GM12878 (cell line): ENCODE measurements around the gene KCNQ1. TPM values are rescaled to one million over a fixed set of nuclear protein-coding genes. Genes with fewer than 3 reads are reported as not detected.

Experiments used
- CREM ChIP-seq: IDR thresholded peaks from 2 replicates; pipeline ENCODE4 v1.6.1; 2014; ENCODE audit warnings: antibody characterized with exemption, low read depth
- GATAD2B ChIP-seq: fragments of 450-650 bp; conservative IDR thresholded peaks from 2 replicates; pipeline ENCODE4 v1.6.1; 2017; ENCODE audit warnings: low read depth, mild to moderate bottlenecking, moderate library complexity
- MXI1 ChIP-seq: fragments of 150-350 bp; IDR thresholded peaks from 2 replicates; pipeline ENCODE4 v1.6.1; 2011; ENCODE audit warnings: low read depth, mild to moderate bottlenecking, inconsistent platforms, low read length, improper control_type of control experiment
- PAX8 ChIP-seq: fragments of 450-650 bp; IDR thresholded peaks from 2 replicates; pipeline ENCODE4 v1.6.1; 2017; ENCODE audit warnings: mild to moderate bottlenecking, moderate library complexity
- POU2F2 ChIP-seq: IDR thresholded peaks from 3 replicates; pipeline ENCODE4 v1.6.1; 2011; ENCODE audit warnings: low read depth, mild to moderate bottlenecking, low read length, borderline replicate concordance
- RELA ChIP-seq: fragments of 450-650 bp; IDR thresholded peaks from 2 replicates; pipeline ENCODE4 v1.8.0; 2014; ENCODE audit warnings: borderline replicate concordance; ENCODE audit not compliant: partially characterized antibody
- TBL1XR1 ChIP-seq: IDR thresholded peaks from 2 replicates; pipeline ENCODE4 v1.6.1; 2012; ENCODE audit warnings: low read depth, low read length, improper control_type of control experiment
- YY1 ChIP-seq: IDR thresholded peaks from 2 replicates; pipeline ENCODE4 v1.6.1; 2011; ENCODE audit warnings: low read depth, mild to moderate bottlenecking, low read length
- polyA plus RNA-seq, 11 experiments: library from polyadenylated mRNA; depleted of rRNA in 4 of 11; unstranded in 6 of 11; stranded (reverse) in 5 of 11; fragments of >200 nt; fragmentation: Nextera tagmentation in 4 of 11; fragmentation: Illumina TruSeq in 1 of 11; extraction: Ambion mirVana in 4 of 11; extraction: Trizol in 1 of 11; gene quantifications; 1 replicate in 1 of 11; 2 replicates in 10 of 11; pipeline versions ENCODE4 v1.2.1 to v1.2.3, GENCODE V29; 2011 to 2016; ENCODE audit warnings: inconsistent platforms in 2 of 11, missing spikeins in 2 of 11, low read depth in 1 of 11
- total RNA-seq, 4 experiments: library from RNA; depleted of rRNA in 3 of 4; stranded (reverse); fragments of >200 nt in 3 of 4; fragmentation: Illumina TruSeq in 1 of 4; extraction: Trizol in 1 of 4; gene quantifications; 2 replicates each; pipeline versions ENCODE4 v1.2.1 to v1.2.3, GENCODE V29; 2013 to 2021
- TF ChIP-seq, protein P1 (sequence below): fragments of 450-650 bp; IDR thresholded peaks from 2 replicates; pipeline ENCODE4 v1.6.1; 2016; ENCODE audit warnings: mild to moderate bottlenecking, moderate library complexity, borderline replicate concordance
- TF ChIP-seq, protein P2 (sequence below): fragments of 450-650 bp; IDR thresholded peaks from 2 replicates; pipeline ENCODE4 v1.6.1; 2018; ENCODE audit warnings: mild to moderate bottlenecking, low read depth, moderate library complexity; ENCODE audit not compliant: partially characterized antibody
- TF ChIP-seq, protein P3 (sequence below): fragments of 450-650 bp; IDR thresholded peaks from 2 replicates; pipeline ENCODE4 v1.6.1; 2016; ENCODE audit warnings: mild to moderate bottlenecking

Gene KCNQ1
- total and polyA plus RNA-seq, 10 of the 15 experiments (the other 5 are each of a cell fraction or from before 2014, with no cell fraction given) = 0.03 to 0.15 (median 0.12) TPM; not detected in 7

DNA sequence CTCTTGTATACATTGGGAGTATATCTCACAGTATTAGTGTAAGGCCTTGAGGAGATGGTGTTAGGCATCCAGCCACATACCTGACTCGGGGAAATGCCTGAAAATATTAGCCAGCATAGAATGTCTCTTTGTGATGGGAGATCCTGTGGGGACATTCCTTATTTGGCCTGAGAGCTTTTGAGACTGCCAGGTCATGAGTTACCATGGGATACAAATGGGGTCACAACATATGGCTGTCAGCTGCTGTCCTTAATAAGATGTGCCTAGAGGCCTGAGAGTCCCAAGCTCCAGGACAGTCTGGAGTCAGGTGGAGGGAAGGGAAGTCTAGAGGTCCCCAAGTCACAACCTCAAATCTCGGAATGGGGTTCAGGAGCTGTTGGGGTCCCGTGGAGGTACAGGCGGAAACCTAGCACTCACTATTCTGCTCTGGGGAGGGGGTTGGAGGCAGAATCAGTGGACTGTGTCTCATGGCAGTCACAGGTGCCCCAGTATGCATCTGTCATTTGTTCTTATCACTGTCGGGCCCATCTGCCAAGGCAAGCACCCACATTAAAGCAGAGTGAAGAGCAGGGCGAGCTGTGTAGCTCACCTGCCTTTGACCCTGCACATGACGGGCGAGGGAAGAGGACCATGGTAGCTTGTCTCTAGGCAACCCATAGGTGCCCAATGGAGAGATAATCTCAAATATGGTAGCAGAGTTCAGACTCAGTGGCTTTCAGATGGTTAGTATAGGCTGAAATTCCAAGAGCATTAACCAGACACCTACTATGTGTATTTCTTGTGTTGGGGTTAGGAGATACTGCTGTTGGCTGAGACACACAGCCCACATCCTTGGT is 225.0 kb downstream of the KCNQ1 start (continued):
- TF ChIP-seq, protein P1, sequence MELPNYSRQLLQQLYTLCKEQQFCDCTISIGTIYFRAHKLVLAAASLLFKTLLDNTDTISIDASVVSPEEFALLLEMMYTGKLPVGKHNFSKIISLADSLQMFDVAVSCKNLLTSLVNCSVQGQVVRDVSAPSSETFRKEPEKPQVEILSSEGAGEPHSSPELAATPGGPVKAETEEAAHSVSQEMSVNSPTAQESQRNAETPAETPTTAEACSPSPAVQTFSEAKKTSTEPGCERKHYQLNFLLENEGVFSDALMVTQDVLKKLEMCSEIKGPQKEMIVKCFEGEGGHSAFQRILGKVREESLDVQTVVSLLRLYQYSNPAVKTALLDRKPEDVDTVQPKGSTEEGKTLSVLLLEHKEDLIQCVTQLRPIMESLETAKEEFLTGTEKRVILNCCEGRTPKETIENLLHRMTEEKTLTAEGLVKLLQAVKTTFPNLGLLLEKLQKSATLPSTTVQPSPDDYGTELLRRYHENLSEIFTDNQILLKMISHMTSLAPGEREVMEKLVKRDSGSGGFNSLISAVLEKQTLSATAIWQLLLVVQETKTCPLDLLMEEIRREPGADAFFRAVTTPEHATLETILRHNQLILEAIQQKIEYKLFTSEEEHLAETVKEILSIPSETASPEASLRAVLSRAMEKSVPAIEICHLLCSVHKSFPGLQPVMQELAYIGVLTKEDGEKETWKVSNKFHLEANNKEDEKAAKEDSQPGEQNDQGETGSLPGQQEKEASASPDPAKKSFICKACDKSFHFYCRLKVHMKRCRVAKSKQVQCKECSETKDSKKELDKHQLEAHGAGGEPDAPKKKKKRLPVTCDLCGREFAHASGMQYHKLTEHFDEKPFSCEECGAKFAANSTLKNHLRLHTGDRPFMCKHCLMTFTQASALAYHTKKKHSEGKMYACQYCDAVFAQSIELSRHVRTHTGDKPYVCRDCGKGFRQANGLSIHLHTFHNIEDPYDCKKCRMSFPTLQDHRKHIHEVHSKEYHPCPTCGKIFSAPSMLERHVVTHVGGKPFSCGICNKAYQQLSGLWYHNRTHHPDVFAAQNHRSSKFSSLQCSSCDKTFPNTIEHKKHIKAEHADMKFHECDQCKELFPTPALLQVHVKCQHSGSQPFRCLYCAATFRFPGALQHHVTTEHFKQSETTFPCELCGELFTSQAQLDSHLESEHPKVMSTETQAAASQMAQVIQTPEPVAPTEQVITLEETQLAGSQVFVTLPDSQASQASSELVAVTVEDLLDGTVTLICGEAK = no peak
- TF ChIP-seq GATAD2B (no peak), PAX8 (no peak), CREM (no peak), YY1 (no peak), RELA (no peak), MXI1 (no peak), POU2F2 (no peak), TBL1XR1 (no peak)
- TF ChIP-seq, protein P2, sequence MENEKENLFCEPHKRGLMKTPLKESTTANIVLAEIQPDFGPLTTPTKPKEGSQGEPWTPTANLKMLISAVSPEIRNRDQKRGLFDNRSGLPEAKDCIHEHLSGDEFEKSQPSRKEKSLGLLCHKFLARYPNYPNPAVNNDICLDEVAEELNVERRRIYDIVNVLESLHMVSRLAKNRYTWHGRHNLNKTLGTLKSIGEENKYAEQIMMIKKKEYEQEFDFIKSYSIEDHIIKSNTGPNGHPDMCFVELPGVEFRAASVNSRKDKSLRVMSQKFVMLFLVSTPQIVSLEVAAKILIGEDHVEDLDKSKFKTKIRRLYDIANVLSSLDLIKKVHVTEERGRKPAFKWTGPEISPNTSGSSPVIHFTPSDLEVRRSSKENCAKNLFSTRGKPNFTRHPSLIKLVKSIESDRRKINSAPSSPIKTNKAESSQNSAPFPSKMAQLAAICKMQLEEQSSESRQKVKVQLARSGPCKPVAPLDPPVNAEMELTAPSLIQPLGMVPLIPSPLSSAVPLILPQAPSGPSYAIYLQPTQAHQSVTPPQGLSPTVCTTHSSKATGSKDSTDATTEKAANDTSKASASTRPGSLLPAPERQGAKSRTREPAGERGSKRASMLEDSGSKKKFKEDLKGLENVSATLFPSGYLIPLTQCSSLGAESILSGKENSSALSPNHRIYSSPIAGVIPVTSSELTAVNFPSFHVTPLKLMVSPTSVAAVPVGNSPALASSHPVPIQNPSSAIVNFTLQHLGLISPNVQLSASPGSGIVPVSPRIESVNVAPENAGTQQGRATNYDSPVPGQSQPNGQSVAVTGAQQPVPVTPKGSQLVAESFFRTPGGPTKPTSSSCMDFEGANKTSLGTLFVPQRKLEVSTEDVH = no peak
- TF ChIP-seq, protein P3, sequence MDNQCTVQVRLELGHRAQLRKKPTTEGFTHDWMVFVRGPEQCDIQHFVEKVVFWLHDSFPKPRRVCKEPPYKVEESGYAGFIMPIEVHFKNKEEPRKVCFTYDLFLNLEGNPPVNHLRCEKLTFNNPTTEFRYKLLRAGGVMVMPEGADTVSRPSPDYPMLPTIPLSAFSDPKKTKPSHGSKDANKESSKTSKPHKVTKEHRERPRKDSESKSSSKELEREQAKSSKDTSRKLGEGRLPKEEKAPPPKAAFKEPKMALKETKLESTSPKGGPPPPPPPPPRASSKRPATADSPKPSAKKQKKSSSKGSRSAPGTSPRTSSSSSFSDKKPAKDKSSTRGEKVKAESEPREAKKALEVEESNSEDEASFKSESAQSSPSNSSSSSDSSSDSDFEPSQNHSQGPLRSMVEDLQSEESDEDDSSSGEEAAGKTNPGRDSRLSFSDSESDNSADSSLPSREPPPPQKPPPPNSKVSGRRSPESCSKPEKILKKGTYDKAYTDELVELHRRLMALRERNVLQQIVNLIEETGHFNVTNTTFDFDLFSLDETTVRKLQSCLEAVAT = no peak
